Activated CD8-positive, alpha-beta memory T cell treated with anti-CD3 and anti-CD28 coated beads for 48 hours (primary cell): ENCODE results near the gene PRR12.
A peak's percentile ranks its signal among the peaks of the same experiment; 100 is the strongest.
"Not testable (repeated sequence)": the region's sequence is repeated elsewhere in the genome, so short reads cannot be mapped to it uniquely, and the experiment has no call there.

Source experiments
- DNase-seq, 3 experiments: peaks; one replicate each; pipeline ENCODE4 v3.0.0-alpha.2; 2020; ENCODE audit warnings: low read depth in 2 of 3, low spot score in 2 of 3

PRR12 gene

GRCh38 chr19:49616945-49617344 lies 26.0 kb downstream of the PRR12 start:
- DNase-seq, result no peak

GRCh38 chr19:49617860-49618259 lies 26.9 kb downstream of the PRR12 start:
- DNase-seq, result not testable (repeated sequence)

GRCh38 chr19:49624967-49625910 lies 34.3 kb downstream of the PRR12 start:
- DNase-seq, result no peak

- DNase-seq, result no peak
Measured at GRCh38 chr19:49626226-49626625, 35.2 kb downstream of the PRR12 start.

- DNase-seq, result no peak
Measured at GRCh38 chr19:49629659-49630058, 38.7 kb downstream of the PRR12 start.

GRCh38 chr19:49631014-49631588 lies 40.1 kb downstream of the PRR12 start:
- DNase-seq, result no peak

GRCh38 chr19:49631610-49632192 lies 40.7 kb downstream of the PRR12 start:
- no peak for DNase-seq

- no peak for DNase-seq
Measured at GRCh38 chr19:49632576-49632975, 41.6 kb downstream of the PRR12 start.

GRCh38 chr19:49633273-49633672 lies 42.3 kb downstream of the PRR12 start:
- DNase-seq, result not testable (repeated sequence)

- DNase-seq, result no peak
Measured at GRCh38 chr19:49635530-49636232, 44.7 kb downstream of the PRR12 start.

- no peak for DNase-seq
Measured at GRCh38 chr19:49636233-49636932, 45.4 kb downstream of the PRR12 start.

- no peak for DNase-seq
Measured at GRCh38 chr19:49637821-49638738, 47.1 kb downstream of the PRR12 start.

GRCh38 chr19:49639401-49640112 lies 48.6 kb downstream of the PRR12 start:
- no peak for DNase-seq

- peak; percentile 98 for DNase-seq
Measured at GRCh38 chr19:49640113-49640898, 49.3 kb downstream of the PRR12 start, which contains the start of gene RRAS. TSS of gene RRAS (minus strand) at chr19:49640143. CDS start at chr19:49640098, 45 bp downstream.

- peak; percentile 93 to 100 (median 94) for DNase-seq
Measured at GRCh38 chr19:49641688-49642491, 50.9 kb downstream of the PRR12 start, which contains the start of gene SCAF1. TSS of gene SCAF1 (plus strand) at chr19:49642209. CDS start at chr19:49645027, 2,818 bp downstream.

- DNase-seq, result no peak
Measured at GRCh38 chr19:49642492-49643035, 51.6 kb downstream of the PRR12 start.

GRCh38 chr19:49643466-49643865 lies 52.5 kb downstream of the PRR12 start:
- no peak for DNase-seq
